Natural killer cell treated with Interleukin-12 subunit alpha and Interleukin-12 subunit beta and Interleukin-15 and Interleukin-18, amount 100 ng/mL, for 72 hours (primary cell): ENCODE measurements around the gene CCL14. TPM values are rescaled to one million over a fixed set of nuclear protein-coding genes. Genes with fewer than 3 reads are reported as not detected.
A peak's percentile ranks its signal among the peaks of the same experiment; 100 is the strongest.

Experiments used
- ATAC-seq, 2 donors: fragments of 150-1000 bp; cut with Tn5 transposase in 1 of 2; sonication (Bioruptor Pico), chemical (Tn5 transposase) in 1 of 2; 2 replicates each; pipeline ENCODE4 v1.10.0; 2021
- DNase-seq: peaks from one replicate; pipeline ENCODE4 v3.0.0; 2022; ENCODE audit warnings: low spot score
- H3K27ac Mint-ChIP-seq, 2 donors: 1 replicate in 1 of 2; 2 replicates in 1 of 2; pipeline ENCODE4 v1.8.0; 2022; ENCODE audit warnings: mixed read lengths in 2 of 2, mild to moderate bottlenecking in 1 of 2, moderate library complexity in 1 of 2
- H3K27me3 Mint-ChIP-seq, 2 donors: 1 replicate in 1 of 2; 2 replicates in 1 of 2; pipeline ENCODE4 v1.8.0; 2022; ENCODE audit warnings: mixed read lengths in 2 of 2
- H3K36me3 Mint-ChIP-seq: one replicate; pipeline ENCODE4 v1.8.0; 2022; ENCODE audit warnings: mixed read lengths
- H3K4me1 Mint-ChIP-seq, 2 donors: 1 replicate in 1 of 2; 2 replicates in 1 of 2; pipeline ENCODE4 v1.8.0; 2022; ENCODE audit warnings: low read depth in 2 of 2, mixed read lengths in 2 of 2, mild to moderate bottlenecking in 1 of 2
- H3K4me3 Mint-ChIP-seq: one replicate; pipeline ENCODE4 v1.8.0; 2022; ENCODE audit warnings: mixed read lengths
- H3K9me3 Mint-ChIP-seq: 2 replicates; pipeline ENCODE4 v1.8.0; 2022; ENCODE audit warnings: mixed read lengths
- total RNA-seq, 2 donors: library from RNA; stranded (reverse); gene quantifications; one replicate each; pipeline ENCODE4 v1.2.3, GENCODE V29; 2022

Gene CCL14
- total RNA-seq, 2 donors from 2014 or later: not detected

DNA sequence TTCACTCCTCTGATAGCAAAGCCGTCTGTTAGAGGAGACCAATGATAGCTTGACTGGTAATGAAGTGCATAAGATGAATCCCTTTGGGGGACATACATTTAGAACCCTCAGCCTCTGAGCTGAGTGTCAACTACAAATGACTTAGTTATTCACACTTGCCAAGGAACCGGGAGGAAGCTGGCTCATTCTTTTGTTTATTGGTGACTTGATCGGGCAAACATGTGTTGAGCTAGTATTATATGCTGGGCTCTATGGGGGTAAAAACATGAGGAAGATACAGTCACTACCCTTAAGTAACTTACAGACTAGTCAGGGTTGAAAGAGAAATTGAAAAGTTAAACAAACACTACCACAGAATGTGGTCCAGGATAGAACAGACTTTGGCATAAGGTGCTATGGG, 8.2 kb downstream of the CCL14 start:
- Mint-ChIP-seq H3K27ac (peak overlapping the region; percentile 22 to 38), H3K36me3 (no peaks in the 10 kb centered on the region), H3K27me3 (no peaks in the 10 kb centered on the region), H3K4me3 (no peak overlapping the region), H3K9me3 (no peaks in the 10 kb centered on the region), H3K4me1 (peaks cover 40 to 46% of the 10 kb centered on the region in 2 donors)
- ATAC-seq (peak in 1 of 2 donors; percentile 29), DNase-seq (no peak)

DNA sequence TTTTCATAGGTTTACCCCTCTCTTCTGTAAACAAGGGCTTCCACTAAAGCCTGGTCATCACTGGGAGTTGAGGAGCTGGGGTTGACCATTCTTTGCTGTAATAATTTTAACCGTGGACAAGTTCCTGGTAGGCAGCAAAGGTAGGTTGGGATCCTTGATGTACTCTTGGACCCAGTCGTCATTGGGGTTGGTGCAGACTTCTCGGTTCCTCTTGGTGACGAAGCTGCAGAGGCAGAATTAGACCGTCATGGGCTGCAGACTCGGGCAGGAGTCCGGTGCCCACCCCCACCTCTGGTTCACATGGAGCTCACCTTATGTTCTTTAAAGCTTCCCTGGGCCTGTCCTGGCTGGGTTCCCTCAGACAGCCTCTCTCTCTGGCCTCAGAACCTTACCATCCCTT, 9.0 kb downstream of the CCL14 start:
- ATAC-seq: no peak
- no peaks in the 10 kb centered on the region for H3K36me3 Mint-ChIP-seq
- DNase-seq: no peak

DNA sequence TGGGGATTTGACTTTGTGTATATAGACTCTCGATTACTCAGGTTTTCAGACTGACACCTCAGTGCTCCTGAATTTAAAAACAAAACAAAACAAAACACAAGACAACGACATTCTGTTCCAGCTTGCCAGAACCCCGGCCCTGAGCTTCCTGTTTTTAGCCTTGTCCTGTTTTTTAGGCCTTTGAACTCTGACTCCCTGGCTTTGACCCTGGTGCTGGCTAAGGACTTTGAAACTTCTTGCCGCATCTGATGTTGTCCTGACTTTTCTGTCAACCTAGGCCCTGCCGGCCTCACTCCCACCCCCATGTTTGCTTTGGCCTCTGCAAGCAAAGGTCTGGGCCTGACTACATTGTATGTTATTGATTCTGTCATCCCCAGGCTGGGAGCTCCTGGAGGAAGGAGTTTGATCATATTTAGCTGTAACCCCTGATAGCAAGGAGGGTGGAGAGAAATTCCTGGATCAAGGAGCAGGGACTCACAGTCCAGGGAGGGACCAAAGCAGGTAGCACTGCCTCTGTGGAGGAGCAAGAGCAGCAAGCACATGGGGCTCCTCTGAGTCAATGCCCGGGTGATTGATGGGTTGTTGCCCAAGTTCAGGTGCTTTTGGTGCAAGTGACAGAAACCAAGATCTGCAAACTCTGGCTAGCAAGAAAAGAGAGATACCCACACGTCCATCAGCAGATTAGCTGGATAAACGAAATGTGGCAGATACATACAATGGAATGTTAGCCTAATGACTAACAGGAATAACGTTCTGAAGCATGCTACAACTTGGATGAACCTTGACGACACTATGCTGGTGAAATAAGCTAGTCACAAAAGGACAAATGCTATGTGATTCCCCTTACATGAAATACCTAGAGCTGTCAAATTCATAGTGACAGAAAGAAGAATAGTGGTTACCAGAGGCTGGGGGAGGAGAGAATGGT, 12.9 kb downstream of the CCL14 start:
- Mint-ChIP-seq H3K9me3 (no peaks in the 10 kb centered on the region), H3K4me3 (no peak overlapping the region), H3K27ac (peak overlapping the region; percentile 7 to 17), H3K4me1 (peaks cover 38 to 42% of the 10 kb centered on the region in 2 donors), H3K36me3 (no peaks in the 10 kb centered on the region), H3K27me3 (no peaks in the 10 kb centered on the region)
- ATAC-seq: no peak
- DNase-seq: no peak

More for the DNA sequence above, 9.0 kb downstream of the CCL14 start:
- Mint-ChIP-seq H3K27me3 (no peaks in the 10 kb centered on the region), H3K4me3 (no peak overlapping the region), H3K9me3 (no peaks in the 10 kb centered on the region), H3K4me1 (peaks cover 35 to 41% of the 10 kb centered on the region in 2 donors), H3K27ac (peak overlapping the region; percentile 22 to 38)

DNA sequence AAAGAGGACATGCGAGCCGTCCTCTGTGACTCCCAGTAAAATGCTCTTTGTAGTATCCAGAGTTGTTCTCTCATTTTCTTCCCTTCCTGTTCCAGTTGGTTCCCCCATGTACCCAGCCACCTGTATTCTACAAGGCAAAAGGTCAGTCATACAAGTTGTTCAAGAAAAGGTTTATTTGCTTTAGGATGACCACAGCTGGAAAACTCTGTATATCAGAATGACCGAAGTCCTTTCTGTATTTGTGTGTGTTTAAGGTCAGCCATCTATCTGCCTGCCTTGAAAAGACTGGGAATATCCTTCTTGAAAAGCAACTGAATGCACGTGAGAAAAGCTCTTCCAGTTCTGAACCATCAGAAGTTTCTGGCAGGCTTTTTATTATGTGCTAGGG, 13.6 kb downstream of the CCL14 start:
- Mint-ChIP-seq H3K36me3 (no peaks in the 10 kb centered on the region), H3K27ac (no peak overlapping the region), H3K4me1 (peaks cover 32 to 36% of the 10 kb centered on the region in 2 donors), H3K27me3 (no peaks in the 10 kb centered on the region), H3K4me3 (no peak overlapping the region), H3K9me3 (no peaks in the 10 kb centered on the region)
- no peak for ATAC-seq
- DNase-seq: no peak

DNA sequence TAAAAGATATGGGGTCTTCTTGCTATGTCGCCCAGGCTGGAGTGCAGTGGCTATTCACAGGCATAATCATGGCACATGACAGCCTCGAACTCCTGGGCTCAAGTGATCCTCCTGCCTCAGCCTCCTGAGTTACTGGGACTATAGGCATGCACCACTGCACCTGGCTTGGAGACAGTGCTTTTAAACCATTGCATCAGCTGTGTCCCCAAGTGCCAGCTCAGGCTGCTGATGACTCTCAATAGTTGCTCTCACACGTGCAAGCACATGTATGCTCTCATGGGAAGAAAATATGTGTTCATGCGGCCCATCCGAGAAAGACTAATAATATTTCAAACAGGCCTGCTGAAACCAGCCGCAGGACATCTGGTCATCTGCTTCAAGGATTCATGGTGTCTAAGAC, 14.0 kb downstream of the CCL14 start:
- H3K27ac Mint-ChIP-seq: no peak overlapping the region
- ATAC-seq (no peak), DNase-seq (no peak)
- no peaks in the 10 kb centered on the region for H3K27me3 Mint-ChIP-seq
- H3K4me1 Mint-ChIP-seq: peaks cover 30 to 32% of the 10 kb centered on the region in 2 donors
- no peak overlapping the region for H3K4me3 Mint-ChIP-seq
- H3K9me3 Mint-ChIP-seq: no peaks in the 10 kb centered on the region
- H3K36me3 Mint-ChIP-seq: no peaks in the 10 kb centered on the region

DNA sequence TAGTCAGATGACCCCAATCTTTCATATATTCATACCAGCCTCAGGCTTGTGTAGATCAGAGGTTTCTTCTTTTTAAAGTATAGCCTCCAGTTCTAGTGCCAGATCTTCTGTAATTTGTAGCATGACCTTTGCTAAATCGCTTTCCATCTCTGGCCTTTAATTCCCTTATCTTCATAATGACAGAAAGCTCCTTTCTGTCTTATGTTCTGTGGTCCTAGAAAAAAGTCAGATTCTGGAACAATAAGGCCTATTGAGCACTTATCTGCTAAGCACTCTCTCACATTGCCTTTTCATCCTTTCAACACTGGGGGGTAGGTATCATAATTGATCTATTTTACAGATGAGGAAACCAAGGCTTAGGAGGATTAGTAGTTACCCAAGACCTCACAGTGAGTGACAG, 14.5 kb downstream of the CCL14 start:
- H3K36me3 Mint-ChIP-seq: no peaks in the 10 kb centered on the region
- no peaks in the 10 kb centered on the region for H3K27me3 Mint-ChIP-seq
- H3K4me3 Mint-ChIP-seq: no peak overlapping the region
- peak overlapping the region in 1 of 2 donors; percentile 49 for H3K27ac Mint-ChIP-seq
- H3K9me3 Mint-ChIP-seq: no peaks in the 10 kb centered on the region
- DNase-seq (no peak), ATAC-seq (no peak)
- H3K4me1 Mint-ChIP-seq: peaks cover 30% of the 10 kb centered on the region in 2 donors

DNA sequence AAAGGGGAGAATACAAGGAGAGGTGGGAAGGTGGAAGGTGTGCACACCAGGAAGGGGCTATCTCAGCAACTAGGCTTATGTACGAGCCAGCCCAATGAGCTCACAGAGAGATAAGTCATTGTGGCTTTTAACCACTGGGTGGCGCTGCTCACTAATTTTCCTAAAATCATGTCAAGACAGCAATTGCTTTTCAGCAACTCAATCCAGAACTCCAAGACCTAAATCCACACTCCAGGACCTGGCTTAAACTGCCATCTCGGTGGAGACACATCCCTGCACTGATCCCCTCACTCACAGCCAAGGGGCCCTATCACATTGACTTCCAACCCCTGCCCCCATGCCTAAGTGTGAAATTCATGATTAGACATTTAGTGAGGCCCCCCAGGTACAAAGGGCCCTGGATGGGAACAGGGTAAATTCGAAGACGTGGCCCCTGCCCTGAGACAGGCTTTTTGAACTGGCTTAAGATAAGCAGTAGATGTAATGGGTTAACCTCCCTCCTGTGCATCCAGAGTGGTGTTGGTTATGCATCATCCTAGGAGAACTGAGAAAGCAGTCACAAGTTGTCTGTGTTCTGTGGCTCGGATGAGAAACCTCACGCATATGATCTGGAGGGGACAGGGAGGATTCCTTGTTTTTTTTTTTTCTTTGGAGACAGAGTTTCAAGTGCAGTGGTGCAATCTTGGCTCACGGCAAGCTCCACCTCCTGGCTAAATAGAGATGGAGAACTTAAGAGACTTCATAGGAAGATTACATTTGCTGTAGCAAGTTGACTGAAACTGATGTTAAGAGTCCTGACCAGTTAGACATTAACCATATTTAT, 16.8 kb downstream of the CCL14 start:
- Mint-ChIP-seq H3K4me1 (peaks cover 19 to 24% of the 10 kb centered on the region in 2 donors), H3K27ac (peak overlapping the region in 1 of 2 donors; percentile 50), H3K27me3 (no peaks in the 10 kb centered on the region), H3K9me3 (no peaks in the 10 kb centered on the region), H3K4me3 (no peak overlapping the region), H3K36me3 (no peaks in the 10 kb centered on the region)
- peak; percentile 63 to 68 for ATAC-seq
- DNase-seq: peak; percentile 86

DNA sequence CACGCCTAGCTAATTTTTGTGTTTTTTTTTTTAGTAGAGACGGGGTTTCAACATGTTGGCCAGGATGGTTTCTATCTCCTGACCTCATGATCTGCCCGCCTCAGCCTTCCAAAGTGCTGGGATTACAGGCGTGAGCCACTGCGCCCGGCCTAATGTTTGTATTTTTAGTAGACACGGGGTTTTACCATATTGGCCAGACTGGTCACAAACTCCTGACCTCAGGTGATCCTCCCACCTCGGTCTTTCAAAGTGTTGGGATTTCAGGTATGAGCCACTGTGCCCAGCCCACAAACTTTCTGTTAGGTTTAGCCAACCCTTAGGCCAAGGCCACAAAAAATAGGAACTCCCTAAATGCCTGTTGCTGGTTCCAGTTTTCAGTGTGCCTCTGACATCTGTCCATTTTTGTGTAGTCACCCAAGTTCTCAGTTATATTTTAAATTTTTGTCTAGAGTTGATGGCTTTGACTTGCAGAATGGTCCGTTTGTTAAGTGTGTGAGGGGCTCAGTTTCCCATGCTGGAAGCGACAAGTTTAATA, 17.9 kb downstream of the CCL14 start:
- Mint-ChIP-seq H3K36me3 (no peaks in the 10 kb centered on the region), H3K4me1 (peaks cover 14 to 21% of the 10 kb centered on the region in 2 donors)
- DNase-seq: no peak

DNA sequence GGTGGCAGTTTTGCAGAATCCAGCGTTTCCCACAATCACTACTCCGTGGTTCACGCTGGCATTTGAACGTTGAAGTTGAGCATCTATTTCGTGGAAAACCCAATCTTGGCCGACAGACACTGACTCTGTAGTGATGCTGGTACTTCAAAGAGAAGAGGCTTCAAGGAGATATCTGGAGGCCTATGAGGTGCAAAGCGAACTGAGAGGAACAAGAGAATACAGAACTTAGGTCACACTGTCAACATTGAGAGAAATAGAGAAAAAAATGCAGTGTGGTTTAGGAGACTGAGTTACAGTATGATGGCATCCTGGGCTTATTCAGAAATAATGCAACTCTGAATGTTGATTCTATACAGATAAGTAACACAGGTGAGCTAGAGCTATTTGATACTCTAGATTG, 21.3 kb downstream of the CCL14 start:
- no peak overlapping the region for H3K27ac Mint-ChIP-seq
- H3K27me3 Mint-ChIP-seq: no peaks in the 10 kb centered on the region
- no peaks in the 10 kb centered on the region for H3K36me3 Mint-ChIP-seq
- no peak for DNase-seq
- peaks cover 11 to 14% of the 10 kb centered on the region in 2 donors for H3K4me1 Mint-ChIP-seq
- H3K4me3 Mint-ChIP-seq: no peak overlapping the region
- ATAC-seq: no peak
- no peaks in the 10 kb centered on the region for H3K9me3 Mint-ChIP-seq

More for the DNA sequence above, 17.9 kb downstream of the CCL14 start:
- no peak for ATAC-seq
- H3K4me3 Mint-ChIP-seq: no peak overlapping the region
- H3K27me3 Mint-ChIP-seq: no peaks in the 10 kb centered on the region
- no peak overlapping the region for H3K27ac Mint-ChIP-seq
- H3K9me3 Mint-ChIP-seq: no peaks in the 10 kb centered on the region

DNA sequence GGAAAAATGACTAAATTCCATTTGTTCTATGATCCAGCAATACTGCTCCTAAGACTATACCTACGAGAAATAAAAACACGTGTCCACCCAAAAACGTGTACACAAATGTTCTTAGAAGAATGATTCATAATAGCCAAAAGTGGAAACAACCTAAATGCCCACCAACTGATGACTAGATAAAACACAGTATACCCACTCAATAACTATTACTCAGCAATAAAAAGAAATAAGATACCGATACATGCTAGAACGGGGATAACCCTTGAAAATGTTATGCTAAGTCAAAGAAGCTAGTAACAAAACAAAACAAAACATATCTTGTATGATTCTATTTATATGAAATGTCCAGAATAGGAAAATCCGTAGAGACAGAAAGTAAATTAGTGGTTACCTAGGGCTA, 22.9 kb downstream of the CCL14 start:
- DNase-seq (no peak), ATAC-seq (no peak)
- H3K4me3 Mint-ChIP-seq: no peak overlapping the region
- peaks cover 0 to 4% of the 10 kb centered on the region in 2 donors for H3K4me1 Mint-ChIP-seq
- H3K27ac Mint-ChIP-seq: no peak overlapping the region
- H3K36me3 Mint-ChIP-seq: no peaks in the 10 kb centered on the region
- no peaks in the 10 kb centered on the region for H3K27me3 Mint-ChIP-seq
- H3K9me3 Mint-ChIP-seq: no peaks in the 10 kb centered on the region

DNA sequence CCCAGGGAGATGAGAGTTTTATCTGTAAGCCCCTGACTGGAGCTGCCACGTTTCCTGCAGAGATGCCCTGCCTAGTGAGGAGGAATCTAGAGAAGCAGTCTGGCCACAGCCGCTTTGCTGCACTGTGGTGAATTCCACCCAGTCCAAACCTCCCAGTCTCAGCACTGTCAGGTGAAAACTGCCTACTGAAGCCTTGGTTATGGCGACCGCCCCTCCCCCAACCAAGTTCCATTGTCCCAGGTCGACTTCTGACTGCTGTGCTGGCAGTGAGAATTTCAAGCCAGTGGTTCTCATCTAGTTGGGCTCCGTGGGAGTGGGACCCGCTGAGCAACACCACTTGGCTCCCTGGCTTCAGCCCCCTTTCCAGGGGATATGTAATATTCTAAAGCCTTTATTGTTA, 32.8 kb downstream of the CCL14 start:
- Mint-ChIP-seq H3K4me3 (no peak overlapping the region), H3K36me3 (no peaks in the 10 kb centered on the region), H3K4me1 (peaks cover 0 to 6% of the 10 kb centered on the region in 2 donors), H3K9me3 (no peaks in the 10 kb centered on the region), H3K27me3 (no peaks in the 10 kb centered on the region), H3K27ac (no peak overlapping the region)
- DNase-seq: no peak
- no peak for ATAC-seq

DNA sequence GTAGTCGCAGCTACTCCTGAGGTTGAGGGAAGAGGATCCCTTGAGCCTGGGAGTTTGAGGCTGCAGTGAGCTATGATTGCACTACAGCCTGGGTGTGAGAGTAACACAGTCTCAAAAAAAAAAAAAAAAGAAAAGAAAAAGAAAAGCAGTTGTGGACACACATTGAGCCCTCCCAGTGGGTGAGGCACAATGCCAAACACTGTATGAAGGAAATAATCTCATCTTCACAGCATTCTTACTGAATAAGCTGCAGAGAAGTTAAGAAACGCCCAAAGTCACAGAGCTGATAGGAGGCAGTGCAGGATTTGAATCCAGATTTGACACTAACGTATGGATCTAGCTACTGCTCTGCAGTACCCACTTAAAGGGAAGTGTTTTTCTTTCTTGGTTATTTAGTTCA, 37.1 kb downstream of the CCL14 start:
- no peaks in the 10 kb centered on the region for H3K9me3 Mint-ChIP-seq
- no peak overlapping the region for H3K27ac Mint-ChIP-seq
- H3K36me3 Mint-ChIP-seq: no peaks in the 10 kb centered on the region
- no peak overlapping the region for H3K4me3 Mint-ChIP-seq
- no peak for ATAC-seq
- no peak for DNase-seq
- no peaks in the 10 kb centered on the region for H3K27me3 Mint-ChIP-seq
- H3K4me1 Mint-ChIP-seq: peaks cover 0 to 2% of the 10 kb centered on the region in 2 donors

DNA sequence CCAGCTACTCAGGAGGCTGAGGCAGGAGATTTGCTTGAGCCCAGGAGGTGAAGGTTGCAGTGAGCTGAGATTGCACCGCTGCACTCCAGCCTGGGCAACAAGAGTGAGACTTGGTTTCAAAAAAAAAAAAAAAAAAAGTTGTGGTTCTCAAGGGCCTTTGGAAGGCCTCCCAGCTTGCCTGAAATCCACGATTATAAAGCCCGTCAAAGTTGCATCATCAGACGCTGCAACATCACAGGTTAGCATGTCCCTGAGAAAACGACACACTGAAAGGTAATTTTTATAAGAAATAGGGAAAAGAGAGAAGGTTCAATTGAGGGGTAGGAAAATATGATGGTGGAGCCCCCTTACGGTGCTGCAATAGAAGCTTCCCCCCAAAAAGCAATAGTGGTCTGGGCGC, 38.4 kb downstream of the CCL14 start:
- no peak overlapping the region for H3K4me3 Mint-ChIP-seq
- no peaks in the 10 kb centered on the region for H3K9me3 Mint-ChIP-seq
- ATAC-seq (no peak), DNase-seq (no peak)
- H3K4me1 Mint-ChIP-seq: peaks cover 0 to 5% of the 10 kb centered on the region in 2 donors
- no peaks in the 10 kb centered on the region for H3K27me3 Mint-ChIP-seq
- no peaks in the 10 kb centered on the region for H3K36me3 Mint-ChIP-seq
- H3K27ac Mint-ChIP-seq: no peak overlapping the region

DNA sequence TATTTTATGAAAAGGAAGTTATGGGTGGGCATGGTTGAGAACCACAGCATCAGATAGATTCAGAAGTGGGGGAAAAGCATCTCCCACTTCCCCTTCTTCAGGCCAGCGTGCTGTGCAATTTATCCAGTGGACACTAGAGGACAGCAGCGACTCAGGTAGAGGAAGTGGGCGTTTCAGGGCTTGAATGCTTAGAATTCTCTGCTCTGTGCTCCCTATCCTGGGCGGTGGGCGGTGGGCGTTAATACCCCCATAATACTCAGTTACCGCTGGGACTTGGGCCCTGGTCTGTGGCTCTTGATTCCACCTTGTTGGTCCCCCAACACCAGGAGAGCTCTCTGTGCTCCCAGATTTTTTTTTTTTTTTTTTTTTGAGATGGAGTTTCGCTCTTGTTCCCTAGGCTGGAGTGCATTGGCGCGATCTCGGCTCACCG, 39.4 kb downstream of the CCL14 start:
- Mint-ChIP-seq H3K4me1 (peaks cover 0 to 6% of the 10 kb centered on the region in 2 donors), H3K9me3 (no peaks in the 10 kb centered on the region), H3K27ac (no peak overlapping the region), H3K36me3 (no peaks in the 10 kb centered on the region), H3K4me3 (no peak overlapping the region), H3K27me3 (no peaks in the 10 kb centered on the region)
- ATAC-seq (peak; percentile 83 to 84), DNase-seq (peak; percentile 69)
